HK-2 (cell line): ENCODE measurements around the gene MALL.
"Not testable (repeated sequence)": the region's sequence is repeated elsewhere in the genome, so short reads cannot be mapped to it uniquely, and the experiment has no call there.

Experiments
- DNase-seq: peaks from one replicate; pipeline ENCODE4 v3.0.0-alpha.2; 2018; ENCODE audit not compliant: unreplicated experiment

The MALL gene

GRCh38 chr2:110115291-110116032 lies at the start of gene MALL:
TSS of gene MALL (minus strand) at chr2:110115822. CDS start at chr2:110115792, 30 bp downstream.
- peak; percentile 68 for DNase-seq

DNA sequence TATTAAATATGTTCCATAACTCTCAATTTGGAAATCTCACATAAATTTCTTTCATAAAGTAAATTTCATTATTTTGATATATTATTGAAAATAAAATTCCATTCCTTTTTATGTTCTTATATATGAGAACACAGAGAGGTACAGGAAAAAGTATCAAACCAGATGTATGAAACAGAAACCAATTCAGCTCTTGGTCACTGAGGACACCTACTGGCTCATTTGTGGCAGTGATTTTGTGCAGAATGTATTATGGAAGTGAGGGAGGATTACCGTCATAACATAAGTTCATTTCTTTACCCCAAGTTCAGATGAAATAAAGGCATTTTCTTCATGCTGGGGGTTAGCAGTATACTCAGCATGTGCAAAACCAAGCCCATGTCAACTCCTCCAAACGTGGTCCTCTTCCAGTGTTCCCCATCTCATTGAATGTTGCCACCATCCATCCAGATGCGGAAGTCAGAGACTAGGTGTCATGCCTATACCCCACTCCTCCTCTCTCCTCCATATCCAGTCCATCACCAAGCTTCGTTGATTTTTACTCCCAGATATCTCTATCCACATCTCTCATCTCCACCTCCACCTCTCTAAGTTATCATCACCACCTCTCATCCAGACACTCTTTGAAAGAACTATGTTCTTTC lies 41.7 kb upstream of the MALL start:
- peak; percentile 7 for DNase-seq

GRCh38 chr2:110154828-110155227 lies 39.2 kb upstream of the MALL start:
- not testable (repeated sequence) for DNase-seq

DNA sequence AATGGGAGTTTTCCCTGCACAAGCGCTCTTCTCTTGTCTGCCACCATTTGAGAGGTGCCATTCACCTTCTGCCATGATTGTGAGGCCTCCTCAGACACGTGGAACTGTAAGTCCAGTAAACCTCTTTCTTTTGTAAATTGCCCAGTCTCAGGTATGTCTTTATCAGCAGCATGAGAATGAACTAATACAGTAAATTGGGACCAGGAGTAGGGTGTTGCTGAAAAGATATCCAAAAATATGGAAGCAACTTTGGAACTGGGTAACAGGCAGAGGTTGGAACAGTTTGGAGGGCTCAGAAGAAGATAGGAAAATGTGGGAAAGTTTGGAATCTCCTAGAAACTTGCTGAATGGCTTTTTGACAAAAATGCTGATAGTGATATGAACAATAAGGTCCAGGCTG lies 38.6 kb upstream of the MALL start:
- not testable (repeated sequence) for DNase-seq

GRCh38 chr2:110153416-110153815 lies 37.8 kb upstream of the MALL start:
- no peak for DNase-seq

- no peak for DNase-seq
Measured at GRCh38 chr2:110152943-110153342, 37.3 kb upstream of the MALL start.

DNA sequence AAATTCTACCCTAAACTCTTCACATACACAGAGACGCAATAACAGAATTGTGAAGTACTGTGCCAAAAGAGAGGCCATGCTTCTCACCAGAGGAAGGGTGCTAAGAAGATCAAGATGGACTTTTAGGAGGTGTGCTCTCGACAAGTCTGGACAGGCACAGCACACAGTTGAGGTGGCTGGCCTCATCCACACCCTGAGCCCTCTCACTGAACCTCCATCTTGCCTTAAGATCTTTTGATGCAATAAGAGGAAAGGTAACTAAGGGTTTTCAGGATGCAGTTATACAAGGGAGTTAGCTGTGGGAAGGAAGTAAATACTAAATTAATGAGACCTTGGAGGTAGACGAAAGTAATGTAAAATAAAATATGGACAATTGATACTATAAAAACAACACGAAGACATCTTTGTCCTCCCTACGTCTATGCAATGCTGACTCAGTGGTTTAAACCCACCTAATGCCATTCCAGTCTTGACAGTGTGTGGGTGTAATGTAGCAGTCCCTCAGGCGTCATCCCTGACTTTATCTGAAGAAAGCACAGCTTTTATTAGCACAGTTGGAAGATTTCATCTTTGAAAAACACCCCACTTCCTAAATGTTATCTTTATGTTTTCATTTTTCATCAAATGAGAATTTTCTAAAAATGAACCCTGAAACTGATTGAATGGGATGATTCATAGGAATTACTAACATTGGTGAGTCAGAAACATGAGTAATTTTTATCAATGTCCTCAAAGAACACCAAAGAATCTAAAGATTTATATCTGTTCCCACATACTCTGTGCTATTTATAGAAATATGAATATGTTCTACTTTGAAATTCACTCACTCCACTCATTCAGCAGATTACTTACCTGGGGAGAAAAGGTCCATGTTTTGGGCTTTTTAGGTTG lies 34.0 kb upstream of the MALL start:
- no peak for DNase-seq

DNA sequence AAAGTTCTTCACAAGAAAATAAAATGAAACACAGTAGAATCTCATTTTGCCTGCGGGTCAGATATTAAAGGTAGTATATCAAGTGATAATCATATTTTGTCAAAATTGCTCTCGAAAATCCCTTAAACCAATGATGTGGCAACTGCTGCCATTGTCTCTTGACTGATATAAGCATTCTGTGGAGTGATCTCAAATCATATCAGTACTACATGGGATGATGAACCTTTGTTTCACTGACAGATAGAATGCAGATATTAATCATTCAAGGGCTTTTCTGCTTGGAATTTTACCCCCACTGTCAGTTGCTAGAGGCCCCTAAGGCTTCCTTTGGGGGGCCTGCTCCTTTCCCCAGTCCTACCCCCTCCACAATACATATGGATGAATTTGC lies 31.3 kb upstream of the MALL start:
- DNase-seq: no peak

GRCh38 chr2:110146183-110146944 lies 30.7 kb upstream of the MALL start:
- DNase-seq: no peak

GRCh38 chr2:110143982-110144381 lies 28.4 kb upstream of the MALL start:
- no peak for DNase-seq

DNA sequence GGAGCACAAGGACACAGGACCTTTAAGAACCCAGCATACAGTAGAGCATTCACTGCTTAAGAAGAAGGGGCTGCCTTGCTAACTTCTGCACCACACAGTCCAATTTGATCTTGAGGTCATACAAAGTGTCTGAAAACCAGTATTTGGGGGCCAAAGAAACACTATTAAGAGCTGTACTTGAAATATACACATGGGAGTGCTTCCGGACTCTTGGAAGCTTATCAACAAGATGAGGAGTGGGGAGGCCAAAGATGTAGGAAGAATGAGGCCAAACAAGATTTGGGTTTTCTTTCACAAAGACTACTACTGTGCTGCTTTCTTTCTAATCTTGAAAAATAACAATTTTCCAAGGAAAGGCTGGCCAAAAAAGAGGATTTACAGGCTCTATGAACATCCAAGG lies 24.8 kb upstream of the MALL start:
- no peak for DNase-seq

DNA sequence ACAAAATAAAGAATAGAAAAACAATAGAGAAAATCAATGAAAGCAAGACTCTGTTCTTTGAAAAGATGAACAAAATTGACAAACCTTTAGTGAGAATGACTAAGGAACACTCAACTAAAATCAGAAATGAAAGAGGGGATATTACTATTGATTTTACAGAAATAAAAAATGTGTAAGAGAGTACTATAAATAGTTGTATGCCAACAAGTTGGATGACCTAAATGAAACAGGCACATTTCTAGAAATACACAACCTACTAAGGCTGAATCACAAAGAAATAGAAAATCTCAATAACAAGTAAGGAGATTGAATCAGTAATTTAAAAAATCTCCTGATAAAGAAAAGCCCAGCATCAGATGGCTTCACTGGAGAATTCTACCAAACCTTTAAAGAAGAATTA lies 18.4 kb upstream of the MALL start:
- no peak for DNase-seq

DNA sequence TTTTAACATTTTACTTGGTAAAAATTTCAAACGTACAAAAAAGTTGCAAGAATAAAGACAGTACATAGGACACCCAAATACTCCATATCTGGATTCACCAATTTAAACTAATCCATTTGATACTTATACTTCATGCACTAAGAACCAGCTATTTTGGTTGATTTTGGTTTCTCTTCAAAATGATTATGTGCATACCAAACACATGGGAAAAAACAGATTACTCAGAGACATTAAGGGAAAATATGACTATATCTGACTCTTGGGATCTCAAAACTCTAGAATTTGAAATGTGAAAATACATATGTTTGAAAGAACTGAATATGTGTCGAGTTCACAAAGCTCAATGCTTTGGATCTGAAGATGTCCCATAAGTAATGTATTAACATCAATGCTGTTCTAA lies 15.5 kb upstream of the MALL start:
- DNase-seq: no peak

DNA sequence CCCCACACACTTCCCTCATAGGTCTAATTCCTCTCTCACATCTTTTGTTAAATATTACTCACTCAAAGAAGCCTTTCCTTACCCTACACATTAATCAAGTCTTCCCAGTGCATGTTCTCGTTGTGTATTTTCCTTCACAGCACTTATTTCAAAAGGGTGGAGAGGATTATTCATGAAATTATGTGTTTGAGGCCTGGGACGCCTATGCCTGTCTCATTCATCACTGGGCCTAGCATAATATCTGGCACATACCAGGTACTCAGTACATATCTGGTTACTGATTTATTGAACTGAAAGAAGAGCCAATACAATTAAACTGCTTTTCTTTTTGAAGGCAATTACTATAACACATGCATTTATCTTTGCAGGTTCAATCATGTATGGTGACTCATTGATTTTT lies 15.1 kb upstream of the MALL start:
- DNase-seq: no peak

DNA sequence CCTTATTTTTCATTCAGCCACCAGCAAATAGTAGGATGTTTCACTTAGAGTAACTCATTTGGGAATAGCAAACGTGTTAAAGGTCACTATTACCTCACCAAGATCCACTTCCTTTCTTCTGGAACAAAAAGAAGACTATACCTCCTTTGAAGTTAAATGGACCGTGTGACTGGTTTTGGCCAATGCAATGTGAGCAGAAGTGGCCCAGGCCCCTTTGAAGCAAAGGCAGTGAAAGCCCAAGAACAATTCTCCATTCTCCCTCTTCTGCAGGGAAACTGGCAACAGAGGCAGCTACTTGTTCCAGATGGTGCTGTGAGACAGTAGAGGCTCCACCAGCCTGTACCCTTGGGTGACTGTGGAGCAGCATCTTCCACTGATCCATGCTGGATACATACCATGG lies 11.3 kb upstream of the MALL start:
- DNase-seq: no peak

DNA sequence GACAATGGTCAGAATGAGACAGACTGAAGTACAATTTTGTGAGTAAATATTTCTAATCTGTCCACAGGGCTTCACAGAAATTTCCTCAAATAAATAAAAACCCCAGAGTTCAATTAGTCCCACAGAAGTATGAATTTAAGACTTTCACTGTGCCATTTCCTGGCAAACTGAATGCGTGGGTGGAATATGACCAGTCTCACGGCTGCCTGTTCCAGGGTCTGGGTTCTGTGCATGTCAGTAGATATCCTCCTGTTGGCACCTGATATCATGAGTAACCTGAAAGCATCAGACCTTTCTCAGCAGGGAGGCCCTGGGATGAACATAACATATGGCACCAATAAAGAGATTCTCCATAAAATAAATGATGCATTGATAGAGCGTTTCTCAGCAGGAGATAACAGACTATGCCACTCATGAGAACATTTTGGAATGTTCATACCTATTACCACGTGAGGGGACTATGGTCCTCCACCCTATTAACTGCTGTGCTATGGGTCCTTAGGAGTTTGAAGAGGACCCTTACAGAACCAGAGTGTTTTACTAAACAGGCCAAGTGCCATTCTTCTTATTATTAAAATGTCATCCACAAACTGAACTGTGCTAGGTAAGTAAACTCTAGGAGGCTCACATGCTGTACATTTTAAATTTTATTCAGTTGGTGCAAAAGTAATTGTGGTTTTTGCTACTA lies 10.6 kb upstream of the MALL start:
- no peak for DNase-seq

- DNase-seq: no peak
Measured at GRCh38 chr2:110124939-110125691, 9.5 kb upstream of the MALL start.

GRCh38 chr2:110124038-110124825 lies 8.6 kb upstream of the MALL start:
- no peak for DNase-seq

GRCh38 chr2:110121592-110121991 lies 6.0 kb upstream of the MALL start:
- DNase-seq: no peak

DNA sequence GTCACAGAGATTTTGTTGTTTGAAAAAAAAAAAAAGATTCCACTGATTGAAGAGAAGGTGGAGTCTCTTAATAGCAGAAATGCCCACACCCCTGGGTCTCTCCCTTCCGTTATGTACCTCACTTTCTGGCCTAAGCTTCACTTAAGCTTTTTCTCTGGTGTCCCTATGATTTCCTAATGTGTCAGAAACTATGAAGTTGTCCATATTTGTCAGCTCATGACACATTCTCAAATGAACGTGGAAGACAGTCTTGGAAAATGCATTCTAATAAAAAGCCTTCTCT lies 5.4 kb upstream of the MALL start:
- DNase-seq: no peak
